KMS-11 (cell line): ENCODE measurements around the gene DCAF15.

Experiments
- H2AFZ ChIP-seq: fragments of 200-600 bp; sonication (generic); 2 replicates; pipeline ENCODE4 v1.6.1; 2016; ENCODE audit warnings: antibody characterized with exemption, mixed run types, low read depth
- H3K27ac ChIP-seq: fragments of 200-600 bp; sonication (generic); 2 replicates; pipeline ENCODE4 v1.6.1; 2016; ENCODE audit warnings: mild to moderate bottlenecking, mixed run types
- H3K27me3 ChIP-seq: fragments of 200-600 bp; sonication (generic); 2 replicates; pipeline ENCODE4 v1.6.1; 2017; ENCODE audit warnings: mild to moderate bottlenecking, low read depth, mixed run types, moderate library complexity; ENCODE audit not compliant: insufficient read depth
- H3K36me3 ChIP-seq: fragments of 200-600 bp; sonication (generic); 2 replicates; pipeline ENCODE4 v1.6.1; 2017; ENCODE audit warnings: mild to moderate bottlenecking, mixed run types; ENCODE audit not compliant: insufficient read depth
- H3K4me1 ChIP-seq: fragments of 200-600 bp; sonication (generic); 2 replicates; pipeline ENCODE4 v1.6.1; 2016; ENCODE audit warnings: mild to moderate bottlenecking, low read depth, mixed run types; ENCODE audit not compliant: poor library complexity, severe bottlenecking
- H3K4me2 ChIP-seq: fragments of 200-600 bp; sonication (generic); 2 replicates; pipeline ENCODE4 v1.7.0; 2016; ENCODE audit warnings: mild to moderate bottlenecking, mixed run types
- H3K4me3 ChIP-seq: fragments of 200-600 bp; sonication (generic); IDR thresholded peaks from 2 replicates; pipeline ENCODE4 v1.6.1; 2017; ENCODE audit warnings: low read depth, low read length, mixed read lengths; ENCODE audit not compliant: insufficient read depth
- H3K79me2 ChIP-seq: fragments of 200-600 bp; sonication (generic); 2 replicates; pipeline ENCODE4 v1.6.1; 2016; ENCODE audit warnings: low read depth, mixed run types; ENCODE audit not compliant: insufficient read depth
- H3K9ac ChIP-seq: fragments of 200-600 bp; sonication (generic); 2 replicates; pipeline ENCODE4 v1.6.1; 2016; ENCODE audit warnings: mild to moderate bottlenecking, mixed run types
- H4K20me1 ChIP-seq: fragments of 200-600 bp; sonication (generic); 2 replicates; pipeline ENCODE4 v1.6.1; 2016; ENCODE audit warnings: mild to moderate bottlenecking, mixed run types; ENCODE audit not compliant: insufficient read depth
- TF ChIP-seq, protein P1 (sequence below): fragments of 200-600 bp; sonication (generic); conservative IDR thresholded peaks from 2 replicates; pipeline ENCODE4 v1.6.1; 2017; ENCODE audit warnings: low read depth, mild to moderate bottlenecking, antibody characterized with exemption, low read length, moderate library complexity, mixed read lengths

Gene DCAF15

DNA sequence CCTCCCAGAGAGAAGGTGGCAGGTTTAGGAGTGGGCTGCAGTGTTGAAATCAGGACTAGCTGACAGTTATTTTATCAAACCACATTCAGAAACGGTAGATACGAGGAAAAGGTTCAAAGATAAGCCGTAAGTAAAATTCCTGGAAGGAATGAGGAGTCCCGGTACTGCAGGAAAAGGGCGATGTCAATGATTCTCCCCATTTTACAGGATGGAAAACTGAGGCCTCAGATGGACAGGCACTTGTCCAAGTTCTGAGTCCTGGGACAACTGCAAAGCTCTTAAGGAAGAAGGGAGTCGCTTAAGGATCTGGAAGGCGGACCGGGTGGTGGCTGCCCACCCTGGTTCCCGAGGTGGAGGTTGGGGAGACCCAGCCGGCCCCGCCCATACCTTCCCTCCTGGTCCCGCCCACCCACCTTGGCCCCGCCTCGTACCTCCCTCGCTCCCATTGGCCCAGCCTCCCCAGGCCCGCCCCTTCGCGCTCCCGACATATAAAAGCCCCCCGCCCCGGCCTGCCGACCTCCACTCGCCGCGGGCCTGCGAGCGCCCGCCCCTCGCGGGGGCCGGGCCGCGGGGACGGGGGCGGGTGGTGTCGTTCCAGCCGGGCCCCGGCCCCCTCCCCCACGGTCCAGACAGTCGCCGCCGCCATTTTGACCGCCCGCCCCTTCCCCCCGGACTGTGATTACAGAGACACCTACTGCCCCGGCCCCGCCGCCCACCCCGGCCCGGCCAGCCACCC lies 53.2 kb downstream of the DCAF15 start:
- Histone ChIP-seq H4K20me1 (no peaks in the 10 kb centered on the region), H2AFZ (no peak overlapping the region), H3K9ac (peak overlapping the region; percentile 99), H3K27me3 (no peaks in the 10 kb centered on the region), H3K27ac (peak overlapping the region; percentile 97), H3K36me3 (no peaks in the 10 kb centered on the region), H3K79me2 (no peaks in the 10 kb centered on the region), H3K4me3 (no peak overlapping the region), H3K4me2 (0 out of 2 replicates have a peak overlapping the region, but pooled peaks have one; percentile 57), H3K4me1 (peaks cover 19% of the 10 kb centered on the region)
- TF ChIP-seq, protein P1, sequence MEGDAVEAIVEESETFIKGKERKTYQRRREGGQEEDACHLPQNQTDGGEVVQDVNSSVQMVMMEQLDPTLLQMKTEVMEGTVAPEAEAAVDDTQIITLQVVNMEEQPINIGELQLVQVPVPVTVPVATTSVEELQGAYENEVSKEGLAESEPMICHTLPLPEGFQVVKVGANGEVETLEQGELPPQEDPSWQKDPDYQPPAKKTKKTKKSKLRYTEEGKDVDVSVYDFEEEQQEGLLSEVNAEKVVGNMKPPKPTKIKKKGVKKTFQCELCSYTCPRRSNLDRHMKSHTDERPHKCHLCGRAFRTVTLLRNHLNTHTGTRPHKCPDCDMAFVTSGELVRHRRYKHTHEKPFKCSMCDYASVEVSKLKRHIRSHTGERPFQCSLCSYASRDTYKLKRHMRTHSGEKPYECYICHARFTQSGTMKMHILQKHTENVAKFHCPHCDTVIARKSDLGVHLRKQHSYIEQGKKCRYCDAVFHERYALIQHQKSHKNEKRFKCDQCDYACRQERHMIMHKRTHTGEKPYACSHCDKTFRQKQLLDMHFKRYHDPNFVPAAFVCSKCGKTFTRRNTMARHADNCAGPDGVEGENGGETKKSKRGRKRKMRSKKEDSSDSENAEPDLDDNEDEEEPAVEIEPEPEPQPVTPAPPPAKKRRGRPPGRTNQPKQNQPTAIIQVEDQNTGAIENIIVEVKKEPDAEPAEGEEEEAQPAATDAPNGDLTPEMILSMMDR = no peak

DNA sequence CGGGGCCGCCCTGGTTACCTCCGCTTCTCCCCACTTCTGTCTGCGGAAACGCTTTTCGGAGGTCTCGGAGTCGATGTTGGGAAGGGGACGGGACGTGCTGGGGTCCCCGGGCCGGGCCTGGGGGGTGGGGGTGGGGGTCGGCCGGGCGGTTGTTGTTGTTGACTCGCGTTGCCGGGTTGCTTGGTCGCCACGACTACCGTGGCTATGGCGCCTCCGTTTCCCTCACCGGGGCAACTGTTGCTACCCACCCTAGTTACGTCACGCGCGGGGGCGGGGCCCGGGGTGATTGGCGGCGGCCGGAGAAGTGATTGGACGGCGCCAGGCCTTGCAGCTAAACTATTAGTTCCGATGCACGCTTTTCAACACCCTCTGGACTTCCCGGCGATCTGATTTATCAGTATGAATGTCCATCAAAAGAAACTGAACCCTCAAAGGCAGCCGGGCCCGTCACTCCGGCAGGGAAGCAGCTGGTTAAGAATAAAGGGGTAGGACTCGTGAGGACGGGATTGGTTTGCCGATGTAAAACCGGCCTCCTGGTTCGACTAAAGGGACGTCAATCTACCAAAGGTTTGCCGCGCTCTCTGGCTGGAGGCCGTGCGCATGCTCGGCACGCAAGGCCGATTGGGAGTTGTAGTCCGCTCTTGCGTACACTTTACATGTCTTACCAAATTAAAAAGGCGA lies 53.9 kb downstream of the DCAF15 start, which contains the start of gene RFX1:
RFX1 (minus strand) TSS at position 236 of the 681 bp plus-strand sequence. CDS start 12,477 bp downstream, outside the sequence.
- Histone ChIP-seq H3K9ac (peak within 1 kb of the TSS; percentile 99), H3K27ac (peak within 1 kb of the TSS; percentile 97), H3K79me2 (no peaks in the 10 kb centered on the region), H3K4me2 (peak within 1 kb of the TSS; percentile 89), H3K36me3 (no peaks in the 10 kb centered on the region), H2AFZ (peak within 1 kb of the TSS; percentile 91), H3K27me3 (no peaks in the 10 kb centered on the region), H3K4me3 (no peak within 1 kb of the TSS), H3K4me1 (peaks cover 19% of the 10 kb centered on the region), H4K20me1 (no peaks in the 10 kb centered on the region)
- TF ChIP-seq, protein P1 = no peak

DNA sequence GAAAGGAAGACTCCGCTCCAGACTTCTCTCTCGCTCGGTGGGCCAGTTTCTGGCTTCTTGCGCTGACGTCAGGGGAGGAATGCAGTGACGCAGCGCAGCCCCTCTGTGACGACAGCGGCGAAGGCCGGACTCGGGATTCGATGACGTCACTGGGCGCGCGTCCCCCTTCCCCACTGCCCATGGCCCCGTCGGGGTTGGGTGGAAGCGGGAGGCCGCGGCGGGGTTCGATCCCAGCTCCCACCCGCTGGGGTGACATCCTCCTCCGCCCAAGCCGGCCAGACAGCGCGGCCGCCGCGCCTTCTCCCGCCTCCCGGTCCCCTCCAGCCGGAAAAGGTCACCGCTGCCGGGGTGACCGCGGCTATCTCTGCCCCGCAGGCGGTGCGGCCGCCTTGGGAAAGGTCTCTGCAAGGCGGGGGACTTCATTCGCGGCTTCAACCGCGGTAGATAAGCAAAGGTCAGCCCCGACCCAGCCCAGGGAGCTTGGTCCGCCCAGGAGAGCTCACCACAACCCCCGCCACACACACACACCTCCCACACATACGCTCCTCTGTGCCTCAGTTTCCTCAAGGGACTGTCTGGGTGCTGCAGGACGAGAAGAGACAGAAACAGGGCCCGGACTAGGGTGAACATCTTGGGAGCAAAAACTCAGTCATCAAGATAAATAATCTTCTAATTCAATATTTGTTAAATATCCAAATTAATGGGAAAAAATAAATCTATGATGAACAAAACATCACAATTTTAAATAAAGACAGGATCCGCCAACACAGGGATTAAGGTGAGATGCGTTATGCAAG lies 54.7 kb downstream of the DCAF15 start:
- Histone ChIP-seq H3K4me1 (peaks cover 19% of the 10 kb centered on the region), H3K4me2 (peak overlapping the region; percentile 89), H3K79me2 (no peaks in the 10 kb centered on the region), H3K27ac (peak overlapping the region; percentile 97), H2AFZ (peak overlapping the region; percentile 91), H3K27me3 (no peaks in the 10 kb centered on the region), H4K20me1 (no peaks in the 10 kb centered on the region), H3K36me3 (no peaks in the 10 kb centered on the region), H3K4me3 (no peak overlapping the region), H3K9ac (peak overlapping the region; percentile 99)
- TF ChIP-seq, protein P1 = no peak
